Brain microvascular endothelial cell (primary cell): Measurements from ENCODE around the gene SLC46A1.

Experiments used
- DNase-seq: peaks from one replicate; pipeline ENCODE4 v3.0.0-alpha.2; 2020
- H3K27ac ChIP-seq: fragments of 250-450 bp; sonication (Bioruptor Pico); 2 replicates; pipeline ENCODE4 v1.5.1; 2020; ENCODE audit warnings: mild to moderate bottlenecking, moderate library complexity
- H3K27me3 ChIP-seq: fragments of 250-450 bp; sonication (Bioruptor Pico); replicated peaks from 2 replicates; pipeline ENCODE4 v1.5.1; 2020; ENCODE audit warnings: mild to moderate bottlenecking
- H3K36me3 ChIP-seq: fragments of 250-450 bp; sonication (Bioruptor Pico); replicated peaks from 2 replicates; pipeline ENCODE4 v1.5.1; 2020; ENCODE audit warnings: mild to moderate bottlenecking
- H3K4me3 ChIP-seq: 2 replicates; pipeline ENCODE4 v1.5.1; 2011; ENCODE audit warnings: low read depth, mild to moderate bottlenecking, control low read depth, low read length, moderate library complexity
- CTCF ChIP-seq: IDR thresholded peaks from 2 replicates; pipeline ENCODE4 v1.5.1; 2011; ENCODE audit warnings: low read depth, mild to moderate bottlenecking, moderate library complexity, low read length, control low read depth, inconsistent platforms; ENCODE audit errors: missing control alignments
- in situ Hi-C: cut with HindIII; loops from 2 replicates; pipeline ENCODE4 v1.10.0; 2017; ENCODE audit warnings: low sequenced_read_pairs, low pct_ligation_motif_present

The SLC46A1 gene

GRCh38 chr17:28346199-28346580 is 59.8 kb downstream of the SLC46A1 start:
- no peak for DNase-seq
- in situ Hi-C loops: no loop called here
- Histone ChIP-seq H3K27me3 (no peaks in the 10 kb centered on the region), H3K27ac (peak overlapping the region; percentile 64), H3K4me3 (no peak overlapping the region), H3K36me3 (peaks cover 72% of the 10 kb centered on the region)
- TF ChIP-seq CTCF: no peak

GRCh38 chr17:28345419-28346198 is 60.4 kb downstream of the SLC46A1 start:
- in situ Hi-C loops: no loop called here
- Histone ChIP-seq H3K27me3 (no peaks in the 10 kb centered on the region), H3K4me3 (no peak overlapping the region), H3K27ac (peak overlapping the region; percentile 64), H3K36me3 (peaks cover 71% of the 10 kb centered on the region)
- no peak for TF ChIP-seq CTCF
- DNase-seq: no peak
